LNCaP clone FGC (cell line): Measurements from ENCODE around the gene FRMD4A.

ENCODE experiments used
- DNase-seq: peaks from one replicate; pipeline ENCODE4 v3.0.0-alpha.2; 2011; ENCODE audit warnings: low read depth
- H3K4me3 ChIP-seq: 2 replicates; pipeline ENCODE4 v1.5.1; 2011; ENCODE audit warnings: mild to moderate bottlenecking, low read depth, low read length, control low read depth
- CTCF ChIP-seq: IDR thresholded peaks from 2 replicates; pipeline ENCODE4 v1.5.1; 2012; ENCODE audit warnings: mild to moderate bottlenecking; ENCODE audit not compliant: control insufficient read depth, insufficient read depth; ENCODE audit errors: extremely low read depth

FRMD4A gene

GRCh38 chr10:14118953-14119352, 211.8 kb downstream of the FRMD4A start:
- TF ChIP-seq CTCF = no peak
- DNase-seq = no peak
- H3K4me3 ChIP-seq = no peak overlapping the region

GRCh38 chr10:14116837-14117236, 213.9 kb downstream of the FRMD4A start:
- no peak overlapping the region for H3K4me3 ChIP-seq
- DNase-seq = no peak
- TF ChIP-seq CTCF = no peak

GRCh38 chr10:14116021-14116420, 214.7 kb downstream of the FRMD4A start:
- no peak for TF ChIP-seq CTCF
- no peak for DNase-seq
- H3K4me3 ChIP-seq = no peak overlapping the region

- DNase-seq = no peak
- no peak overlapping the region for H3K4me3 ChIP-seq
- TF ChIP-seq CTCF = no peak
Measured at GRCh38 chr10:14114791-14115190, 215.9 kb downstream of the FRMD4A start.

GRCh38 chr10:14112056-14112455, 218.7 kb downstream of the FRMD4A start:
- TF ChIP-seq CTCF = no peak
- no peak overlapping the region for H3K4me3 ChIP-seq
- no peak for DNase-seq

- TF ChIP-seq CTCF = no peak
- no peak for DNase-seq
- no peak overlapping the region for H3K4me3 ChIP-seq
Measured at GRCh38 chr10:14111208-14111607, 219.5 kb downstream of the FRMD4A start.

- no peak for TF ChIP-seq CTCF
- no peak for DNase-seq
- no peak overlapping the region for H3K4me3 ChIP-seq
Measured at GRCh38 chr10:14106828-14107227, 223.9 kb downstream of the FRMD4A start.
